Urothelium cell line (cell line): ENCODE data around the gene RFX2.
"Not testable (repeated sequence)": the region's sequence is repeated elsewhere in the genome, so short reads cannot be mapped to it uniquely, and the experiment has no call there.

Experiments used
- DNase-seq: peaks from one replicate; pipeline ENCODE4 v3.0.0; 2011; ENCODE audit warnings: low spot score, mixed read lengths
- FAIRE-seq: peaks from 2 replicates; lab custom pipeline; 2011; peaks lifted over from hg19 to GRCh38; lab: Jason Lieb, UNC

The RFX2 gene

DNA sequence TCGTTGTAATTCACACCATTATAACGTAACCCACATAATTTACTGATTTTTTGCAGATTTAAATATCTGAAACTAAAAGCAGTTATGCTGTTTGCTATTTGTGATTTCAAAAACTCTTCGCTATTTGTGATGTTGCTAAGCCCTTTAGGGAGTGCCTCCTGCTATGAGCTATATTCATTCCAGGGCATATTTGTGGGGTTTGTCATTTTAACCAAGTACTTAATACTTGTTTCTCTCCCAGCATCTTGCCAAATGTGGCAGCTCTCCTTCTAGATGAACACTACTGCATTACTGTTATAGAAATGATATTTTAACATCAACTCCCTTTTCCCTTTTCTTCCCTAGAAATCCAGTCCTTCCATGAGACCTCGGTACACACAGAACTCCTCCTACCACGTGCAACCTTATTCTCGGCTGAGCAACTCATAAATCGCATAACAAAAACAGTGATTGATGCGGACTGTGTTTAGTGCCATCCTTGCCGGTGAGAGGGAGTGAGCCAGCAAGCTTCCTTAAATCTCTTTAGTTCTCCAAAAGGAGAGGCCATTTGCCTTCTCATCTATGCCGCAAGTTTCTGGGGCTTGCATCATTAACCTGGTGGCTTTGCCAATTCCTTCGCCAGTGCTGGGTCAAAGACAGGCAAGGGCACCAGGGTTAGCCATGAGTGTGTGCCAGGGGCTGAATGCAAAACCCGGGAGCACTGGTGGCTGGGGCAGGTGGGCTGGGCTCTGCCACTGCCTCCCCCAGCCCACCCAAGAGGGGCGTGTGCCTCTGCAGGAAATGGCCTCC lies 33.4 kb downstream of the RFX2 start:
- DNase-seq (no peak), FAIRE-seq (no peak)

- no peak for FAIRE-seq
- DNase-seq = no peak
Observed at GRCh38 chr19:6076291-6076665, 34.0 kb downstream of the RFX2 start.

DNA sequence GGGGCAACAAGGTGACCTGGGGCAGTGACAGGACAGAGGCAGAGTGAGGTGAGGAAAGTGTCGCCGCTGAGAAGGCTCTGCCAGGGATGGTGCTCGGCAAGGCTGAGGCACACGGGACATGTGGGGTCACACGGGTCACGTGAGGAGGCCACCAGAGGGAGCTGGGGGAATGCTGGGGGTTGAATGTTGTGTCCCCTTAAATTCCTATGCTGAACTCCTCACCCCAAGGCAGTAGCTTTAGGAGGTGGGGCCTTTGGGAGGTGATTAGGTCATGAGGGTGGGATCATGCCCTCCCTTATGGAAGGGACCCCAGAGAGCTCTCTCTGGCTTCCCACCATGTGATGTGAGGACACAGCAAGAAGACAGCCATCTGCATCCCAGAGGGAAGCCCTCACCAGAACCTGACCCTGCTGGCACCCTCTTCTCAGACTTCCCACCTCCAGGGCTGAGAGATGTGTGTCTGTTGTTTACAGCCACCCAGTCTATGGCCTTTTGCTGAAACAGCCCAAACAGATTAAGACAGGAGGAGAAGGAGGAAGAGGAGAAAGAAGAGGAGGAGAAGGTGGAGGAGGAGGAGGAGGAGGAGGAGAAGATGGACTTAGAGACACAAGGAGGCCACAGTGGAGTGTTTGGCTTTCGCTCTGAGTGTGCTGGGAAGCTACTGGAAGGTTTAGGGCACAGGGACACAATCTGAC lies 35.4 kb downstream of the RFX2 start:
- FAIRE-seq = no peak
- no peak for DNase-seq

- DNase-seq (no peak), FAIRE-seq (no peak)
Observed at GRCh38 chr19:6073858-6074708, 36.2 kb downstream of the RFX2 start.

GRCh38 chr19:6073233-6073632 lies 37.1 kb downstream of the RFX2 start:
- DNase-seq, FAIRE-seq: not testable (repeated sequence)

- FAIRE-seq = no peak
- DNase-seq = no peak
Observed at GRCh38 chr19:6071875-6072274, 38.4 kb downstream of the RFX2 start.

DNA sequence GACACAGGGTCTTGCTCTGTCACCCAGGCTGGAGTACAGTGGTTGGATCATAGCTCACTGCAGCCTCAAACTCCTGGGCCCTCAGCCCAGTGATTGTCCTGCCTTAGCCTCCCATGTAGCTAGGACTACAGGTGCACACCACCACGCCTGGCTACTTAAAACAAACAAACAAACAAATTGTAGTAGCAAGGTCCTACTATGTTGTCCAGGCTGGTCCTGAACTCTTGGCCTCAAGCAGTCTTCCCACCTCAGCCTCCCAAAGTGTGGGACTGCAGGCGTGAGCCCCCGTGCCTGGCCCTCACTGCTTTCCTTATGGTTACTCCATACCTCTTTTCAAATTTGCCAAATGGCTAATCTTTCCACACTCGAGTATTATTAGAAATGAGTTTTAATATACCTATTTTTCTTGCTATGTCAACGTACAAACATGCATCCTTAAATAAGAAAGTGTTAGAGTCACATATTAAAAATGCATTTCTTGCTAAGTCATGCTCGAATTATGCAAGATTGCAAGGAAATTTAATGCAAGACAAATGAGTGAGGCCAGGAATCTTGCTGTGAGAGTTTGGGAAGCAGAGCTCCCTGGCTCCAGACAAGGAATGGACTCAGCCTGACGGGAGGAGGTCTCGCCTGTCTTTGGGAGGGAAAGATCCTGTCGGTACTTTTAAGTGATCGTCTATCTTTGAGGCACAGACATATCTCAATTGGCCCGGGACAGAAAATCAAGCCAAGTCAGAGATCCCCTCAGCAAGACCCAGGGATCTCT lies 39.4 kb downstream of the RFX2 start:
- DNase-seq (no peak), FAIRE-seq (no peak)

GRCh38 chr19:6070207-6070681 lies 40.1 kb downstream of the RFX2 start:
- no peak for DNase-seq
- FAIRE-seq = peak; percentile 46

DNA sequence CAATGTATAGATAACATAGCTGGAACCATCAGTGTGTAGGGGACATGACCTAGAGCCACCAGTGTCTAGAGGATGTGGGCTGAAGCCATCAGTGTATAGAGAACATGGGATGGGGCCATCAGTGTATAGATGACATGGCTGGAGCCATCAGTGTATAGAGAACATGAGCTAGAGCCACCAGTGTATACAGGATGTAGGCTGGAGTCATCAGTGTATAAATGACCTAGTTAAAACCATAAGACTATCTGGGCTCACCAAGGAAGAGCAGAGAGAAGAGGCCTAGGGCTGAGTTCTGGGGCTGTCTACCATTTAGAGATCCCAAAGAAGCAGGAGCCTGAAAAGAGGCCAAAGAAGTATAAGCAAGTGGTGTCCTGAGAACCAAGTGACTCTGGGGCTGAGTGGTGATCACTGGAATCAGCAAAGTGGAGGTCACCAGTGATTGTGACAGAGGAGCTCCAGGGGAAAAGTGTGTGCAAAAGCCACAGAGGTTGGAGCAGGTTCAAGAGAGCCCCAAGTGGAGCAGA lies 41.0 kb downstream of the RFX2 start:
- DNase-seq (no peak), FAIRE-seq (no peak)

DNA sequence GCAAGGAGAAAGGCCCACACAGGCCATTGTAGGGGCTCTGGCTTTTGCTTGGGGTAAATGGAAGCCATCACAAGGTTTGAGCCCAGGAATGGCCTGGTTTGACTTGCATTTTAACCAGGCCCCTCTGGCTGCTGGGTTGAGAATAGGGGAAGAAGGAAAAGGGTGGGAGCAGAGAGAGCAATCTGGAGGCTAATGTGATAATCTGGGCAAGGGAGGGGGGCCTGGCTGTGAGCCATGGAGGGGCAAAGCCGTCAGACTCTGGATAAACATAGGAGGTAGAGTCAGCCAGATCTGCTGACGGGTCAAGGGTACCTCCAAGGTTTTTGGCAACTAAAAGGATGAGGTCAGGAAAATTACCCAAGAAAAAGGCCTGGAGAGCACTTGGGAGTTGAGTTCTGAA lies 41.6 kb downstream of the RFX2 start:
- no peak for FAIRE-seq

DNA sequence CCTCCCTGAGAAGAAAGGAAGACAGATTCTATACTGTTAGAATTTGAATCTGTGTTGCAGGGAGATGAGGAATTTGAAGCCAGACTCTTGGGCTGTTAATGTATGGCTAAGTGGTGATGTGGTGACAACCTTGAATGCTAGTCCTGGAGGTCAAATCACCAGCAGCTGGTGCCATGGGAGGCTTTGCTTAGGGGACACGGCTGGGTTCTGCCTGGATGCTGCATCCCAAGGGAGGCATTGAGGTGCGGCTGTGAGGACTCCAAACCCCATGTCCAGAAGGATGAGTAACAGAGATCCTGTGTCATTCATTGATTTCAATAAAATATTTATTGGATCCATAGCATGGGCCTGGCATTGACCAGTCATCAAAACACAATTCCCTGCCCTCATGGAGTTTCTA lies 42.3 kb downstream of the RFX2 start:
- FAIRE-seq (no peak), DNase-seq (no peak)

More for the DNA sequence above, 41.6 kb downstream of the RFX2 start:
- no peak for DNase-seq

DNA sequence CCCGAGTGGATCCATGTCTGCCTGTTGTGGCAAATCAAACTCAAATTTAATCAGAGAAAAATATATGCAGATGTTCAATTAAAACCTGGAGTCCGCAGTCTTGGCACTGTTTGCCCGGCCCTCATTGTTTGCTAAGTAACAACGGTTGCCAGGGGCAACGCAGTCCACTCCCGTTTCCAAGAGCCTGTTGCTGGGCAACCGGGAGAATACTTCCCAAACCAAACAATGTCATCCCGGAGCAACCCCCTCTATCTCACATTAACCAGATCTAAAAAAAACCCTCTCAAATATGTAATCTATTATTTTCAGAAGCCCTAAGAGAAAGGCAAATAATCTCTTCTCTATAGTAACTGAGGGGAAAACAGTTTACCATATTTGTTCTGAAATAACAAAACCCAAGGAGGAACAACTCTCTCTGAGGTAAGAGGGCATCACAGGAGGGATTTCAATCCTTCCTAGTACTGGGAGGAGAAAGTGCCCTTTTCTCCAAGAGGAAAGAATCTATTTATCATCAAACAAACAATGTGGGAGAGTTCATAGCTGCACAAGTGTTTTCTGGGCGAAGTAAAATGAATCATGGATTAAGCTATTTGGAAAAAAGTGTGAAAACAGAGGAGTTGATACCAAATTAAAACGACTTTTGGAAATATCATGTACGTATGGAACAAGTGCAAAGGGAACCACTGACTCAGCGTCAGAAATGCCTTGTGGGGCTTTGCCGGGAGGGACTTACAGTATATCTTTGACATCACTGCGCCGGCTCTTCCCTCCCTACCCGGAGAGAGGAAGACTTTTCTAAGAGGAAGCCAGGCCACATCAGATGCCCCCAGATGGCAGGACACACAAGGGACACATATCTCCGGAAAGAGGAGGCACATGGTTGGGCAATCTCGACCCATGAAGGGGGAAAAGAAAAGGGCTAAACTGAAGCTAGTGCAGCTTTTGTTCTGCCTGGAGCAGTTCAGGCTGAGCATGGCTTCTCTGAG lies 43.3 kb downstream of the RFX2 start:
- peak; percentile 65 for DNase-seq
- FAIRE-seq = no peak

GRCh38 chr19:6065685-6066374 lies 44.5 kb downstream of the RFX2 start:
- DNase-seq (peak; percentile 53), FAIRE-seq (no peak)

DNA sequence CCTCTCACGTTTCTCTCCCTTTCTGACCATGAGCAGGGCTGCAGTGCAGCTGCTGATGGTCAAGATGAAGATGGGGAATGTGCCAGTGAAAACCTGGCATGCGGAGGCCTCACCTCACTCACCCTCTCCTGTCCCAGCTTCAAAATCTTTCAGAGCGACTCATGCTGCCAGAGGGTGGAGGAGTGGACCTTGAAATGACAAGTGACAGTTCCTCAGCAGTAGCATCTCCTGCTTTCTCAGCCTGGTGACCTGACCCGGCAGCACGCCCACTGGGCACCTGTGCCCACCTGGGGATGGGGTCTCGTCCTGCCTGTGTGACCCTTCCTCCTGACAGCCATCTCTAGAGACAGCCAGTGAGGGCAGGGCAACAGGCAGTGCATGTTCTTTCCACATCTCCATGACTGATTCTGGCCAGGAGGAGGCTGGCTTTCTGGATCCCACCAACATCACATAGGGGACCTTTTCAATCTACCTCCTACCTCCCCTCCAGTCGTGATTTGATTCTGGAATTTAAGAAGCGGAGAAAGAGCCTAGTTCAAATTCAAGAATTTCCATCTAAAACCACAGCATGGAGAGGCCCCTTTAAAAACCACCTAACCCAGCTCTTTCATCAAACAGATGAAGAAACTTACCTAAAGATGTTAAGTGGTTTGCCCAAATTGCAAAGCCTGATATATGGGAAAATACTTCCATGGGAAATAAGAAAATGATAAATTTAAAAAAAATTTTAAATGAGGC lies 45.8 kb downstream of the RFX2 start:
- FAIRE-seq = peak; percentile 9
- peak; percentile 40 for DNase-seq

DNA sequence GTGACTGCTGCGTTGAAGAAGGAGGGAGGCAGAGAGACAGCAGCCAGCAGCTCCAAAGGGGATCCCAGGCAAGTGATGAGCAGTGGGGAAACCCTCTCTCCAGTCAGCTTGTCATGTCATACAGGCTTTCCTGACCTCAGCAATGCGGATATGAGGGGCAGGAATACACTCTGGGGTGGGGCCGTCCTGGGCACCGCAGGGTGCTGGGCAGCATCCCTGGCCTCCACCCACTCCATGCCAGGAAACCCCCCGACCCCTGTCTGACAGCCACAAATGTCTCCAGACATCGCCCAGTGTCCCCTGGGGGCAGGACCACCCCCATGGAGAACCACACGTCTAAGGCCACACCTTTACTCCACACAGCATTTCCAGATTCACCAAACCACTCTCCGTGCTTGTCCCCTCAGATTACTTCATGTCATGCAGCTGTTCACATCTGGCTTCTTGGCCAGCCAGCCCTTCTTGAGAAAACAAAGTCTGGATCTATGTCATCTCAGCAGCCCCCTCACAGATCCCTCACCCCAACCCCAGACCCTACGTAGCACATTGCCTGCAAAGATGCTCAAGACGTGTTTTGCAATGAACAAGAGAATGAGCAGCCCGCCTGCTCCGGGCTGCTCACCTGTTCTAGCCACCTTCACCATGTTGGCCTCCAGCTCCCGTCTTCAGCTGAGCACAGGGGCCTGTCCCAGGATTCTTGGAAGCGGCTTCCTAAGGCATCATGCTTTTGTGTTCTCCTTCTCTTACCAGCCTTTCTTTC lies 46.5 kb downstream of the RFX2 start:
- FAIRE-seq = no peak

DNA sequence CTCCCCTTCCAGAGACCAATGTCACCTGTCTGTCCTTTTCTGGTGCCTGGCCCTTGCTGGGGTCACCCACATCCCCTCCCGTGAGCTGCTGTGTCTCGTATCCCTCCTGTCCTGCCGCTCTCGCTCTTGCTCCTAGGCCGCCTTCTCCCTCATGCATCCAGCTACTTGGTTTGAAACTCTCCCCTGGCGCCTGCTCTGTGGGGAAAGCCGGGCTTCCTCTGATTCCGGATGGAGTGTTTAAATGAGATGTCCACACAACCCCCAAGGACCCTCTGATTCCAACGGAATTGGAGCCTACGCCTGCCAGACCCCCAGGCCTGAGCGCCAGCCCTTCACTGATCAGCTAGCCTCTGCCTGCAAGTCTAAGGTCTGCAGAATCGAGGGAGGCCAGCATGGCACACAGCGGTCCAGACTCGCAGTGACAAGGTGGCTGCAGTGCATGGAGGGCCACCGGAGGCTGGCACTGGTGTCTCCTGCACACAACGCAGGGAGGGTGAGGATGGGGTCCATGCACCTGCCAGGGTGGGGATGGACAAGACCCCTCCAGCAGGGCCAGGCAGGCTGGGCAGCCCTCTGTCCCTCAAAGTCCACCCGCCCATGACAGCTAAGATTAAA lies 47.2 kb downstream of the RFX2 start:
- DNase-seq (no peak), FAIRE-seq (no peak)

More for the DNA sequence above, 46.5 kb downstream of the RFX2 start:
- DNase-seq = no peak

- no peak for DNase-seq
- FAIRE-seq = no peak
Observed at GRCh38 chr19:6062274-6062673, 48.0 kb downstream of the RFX2 start.
